ENCODE results near the gene RIPK3.
"Not testable (repeated sequence)": the region's sequence is repeated elsewhere in the genome, so short reads cannot be mapped to it uniquely, and the experiment has no call there.

The RIPK3 gene

GRCh38 chr14:24356208-24356607, 16.4 kb upstream of the RIPK3 start:
- Histone ChIP-seq H3K9ac (no peak overlapping the region), H2AFZ (no peak overlapping the region), H3K36me3 (ENCODE audit: control insufficient read depth, insufficient read depth, low read length) (no peaks in the 10 kb centered on the region), H3K27ac (no peak overlapping the region), H3K79me2 (no peaks in the 10 kb centered on the region), H3K27me3 (ENCODE audit: control insufficient read depth, insufficient read depth, low read length) (no peaks in the 10 kb centered on the region), H3K4me2 (ENCODE audit: low read length) (no peak overlapping the region), H3K9me3 (ENCODE audit: control insufficient read depth, low read length) (no peaks in the 10 kb centered on the region), H3K4me1 (no peaks in the 10 kb centered on the region), H3K4me3 (ENCODE audit: low read depth, low read length) (no peak overlapping the region)
- no peak for TF ChIP-seq CTCF (IDR thresholded peaks at IDR 0.05)

GRCh38 chr14:24355009-24355408, 15.2 kb upstream of the RIPK3 start:
- Histone ChIP-seq H3K79me2 (no peaks in the 10 kb centered on the region), H3K36me3 (ENCODE audit: control insufficient read depth, insufficient read depth, low read length) (no peaks in the 10 kb centered on the region), H2AFZ (no peak overlapping the region), H3K9ac (no peak overlapping the region), H3K27ac (no peak overlapping the region), H3K27me3 (ENCODE audit: control insufficient read depth, insufficient read depth, low read length) (no peaks in the 10 kb centered on the region), H3K9me3 (ENCODE audit: control insufficient read depth, low read length) (no peaks in the 10 kb centered on the region), H3K4me2 (ENCODE audit: low read length) (no peak overlapping the region), H3K4me1 (no peaks in the 10 kb centered on the region), H3K4me3 (ENCODE audit: low read depth, low read length) (no peak overlapping the region)
- TF ChIP-seq CTCF (IDR thresholded peaks at IDR 0.05), result no peak

GRCh38 chr14:24354482-24354825, 14.7 kb upstream of the RIPK3 start:
- H3K4me2 ChIP-seq (ENCODE audit: low read length); H3K27me3 ChIP-seq (ENCODE audit: control insufficient read depth, insufficient read depth, low read length); H3K27ac ChIP-seq; H3K9me3 ChIP-seq (ENCODE audit: control insufficient read depth, low read length); H3K79me2 ChIP-seq; H3K4me3 ChIP-seq (ENCODE audit: low read depth, low read length); H2AFZ ChIP-seq; H3K36me3 ChIP-seq (ENCODE audit: control insufficient read depth, insufficient read depth, low read length); H3K9ac ChIP-seq; H3K4me1 ChIP-seq: not testable (repeated sequence)

GRCh38 chr14:24353559-24354481, 14.0 kb upstream of the RIPK3 start:
- no peak for TF ChIP-seq CTCF (IDR thresholded peaks at IDR 0.05)

GRCh38 chr14:24351517-24351916, 11.7 kb upstream of the RIPK3 start:
- Histone ChIP-seq H3K4me1 (no peaks in the 10 kb centered on the region), H3K9ac (no peak overlapping the region), H3K27me3 (ENCODE audit: control insufficient read depth, insufficient read depth, low read length) (no peaks in the 10 kb centered on the region), H3K4me2 (ENCODE audit: low read length) (no peak overlapping the region), H3K4me3 (ENCODE audit: low read depth, low read length) (no peak overlapping the region), H2AFZ (no peak overlapping the region), H3K79me2 (no peaks in the 10 kb centered on the region), H3K9me3 (ENCODE audit: control insufficient read depth, low read length) (no peaks in the 10 kb centered on the region), H3K36me3 (ENCODE audit: control insufficient read depth, insufficient read depth, low read length) (no peaks in the 10 kb centered on the region), H3K27ac (no peak overlapping the region)
- TF ChIP-seq CTCF (IDR thresholded peaks at IDR 0.05), result no peak

More at GRCh38 chr14:24353559-24354481, 14.0 kb upstream of the RIPK3 start:
- no peak overlapping the region for H3K9ac ChIP-seq
- H3K27ac ChIP-seq, result no peak overlapping the region
- H3K4me1 ChIP-seq, result no peaks in the 10 kb centered on the region
- H2AFZ ChIP-seq, result no peak overlapping the region
- no peaks in the 10 kb centered on the region for H3K9me3 ChIP-seq (ENCODE audit: control insufficient read depth, low read length)
- no peaks in the 10 kb centered on the region for H3K79me2 ChIP-seq
- H3K27me3 ChIP-seq (ENCODE audit: control insufficient read depth, insufficient read depth, low read length), result no peaks in the 10 kb centered on the region
- no peak overlapping the region for H3K4me2 ChIP-seq (ENCODE audit: low read length)
- H3K36me3 ChIP-seq (ENCODE audit: control insufficient read depth, insufficient read depth, low read length), result no peaks in the 10 kb centered on the region
- H3K4me3 ChIP-seq (ENCODE audit: low read depth, low read length), result no peak overlapping the region

Measured in parathyroid adenoma (tissue), 2 donors.